SU-DHL-6 (cell line): Measurements from ENCODE around the gene PRRT4.

Experiments used
- CTCF ChIP-seq: fragments of 200-600 bp; sonication (generic); IDR thresholded peaks from one replicate; pipeline ENCODE4 v1.5.1; 2017; ENCODE audit warnings: antibody characterized with exemption, mild to moderate bottlenecking, low read length, moderate library complexity; ENCODE audit not compliant: insufficient read depth, poor library complexity, severe bottlenecking
- EZH2phosphoT487 ChIP-seq: fragments of 200-600 bp; sonication (generic), shearing (Covaris generic); conservative IDR thresholded peaks from 2 replicates; pipeline ENCODE4 v1.6.1; 2018; ENCODE audit warnings: mild to moderate bottlenecking, antibody characterized with exemption, low read length, moderate library complexity, mixed read lengths

- TF ChIP-seq CTCF = no peak
- TF ChIP-seq EZH2phosphoT487 = no peak
Measured at GRCh38 chr7:128378637-128379036, 17.1 kb upstream of the PRRT4 start.
